WTC11 (cell line): ENCODE measurements around the gene STARD10.

ENCODE experiments used
- ATF1 ChIP-seq: sonication (generic); formaldehyde crosslinking; IDR thresholded peaks from 2 replicates; pipeline ENCODE4 v1.8.1; 2023; ENCODE audit warnings: mild to moderate bottlenecking, moderate library complexity, missing genetic modification reagents
- FOXP1 ChIP-seq: sonication (generic); formaldehyde crosslinking; IDR thresholded peaks from 2 replicates; pipeline ENCODE4 v1.8.0; 2022; ENCODE audit warnings: missing genetic modification reagents, mild to moderate bottlenecking, moderate library complexity, borderline replicate concordance
- MXD4 ChIP-seq: fragments of 250-450 bp; sonication (Bioruptor Pico); IDR thresholded peaks from 2 replicates; pipeline ENCODE4 v1.8.0; 2021; ENCODE audit warnings: mild to moderate bottlenecking, moderate library complexity, borderline replicate concordance
- NR3C1 ChIP-seq: sonication (generic); formaldehyde crosslinking; conservative IDR thresholded peaks from 2 replicates; pipeline ENCODE4 v1.8.1; 2023; ENCODE audit warnings: low read depth, mild to moderate bottlenecking, missing genetic modification reagents
- ZNF317 ChIP-seq: sonication (generic); formaldehyde crosslinking; IDR thresholded peaks from 2 replicates; pipeline ENCODE4 v1.8.1; 2023; ENCODE audit warnings: low read depth, mild to moderate bottlenecking, moderate library complexity, missing genetic modification reagents, borderline replicate concordance
- TF ChIP-seq, protein P1 (sequence below): fragments of 200-600 bp; IDR thresholded peaks from 2 replicates; pipeline ENCODE4 v1.8.0; 2022; ENCODE audit warnings: antibody characterized with exemption
- TF ChIP-seq, protein P2 (sequence below): sonication (generic); formaldehyde crosslinking; IDR thresholded peaks from 2 replicates; pipeline ENCODE4 v1.8.0; 2022; ENCODE audit warnings: mild to moderate bottlenecking, missing genetic modification reagents
- TF ChIP-seq, protein P3 (sequence below): sonication (generic); formaldehyde crosslinking; IDR thresholded peaks from 2 replicates; pipeline ENCODE4 v1.8.1; 2022; ENCODE audit warnings: missing genetic modification reagents, borderline replicate concordance

DNA sequence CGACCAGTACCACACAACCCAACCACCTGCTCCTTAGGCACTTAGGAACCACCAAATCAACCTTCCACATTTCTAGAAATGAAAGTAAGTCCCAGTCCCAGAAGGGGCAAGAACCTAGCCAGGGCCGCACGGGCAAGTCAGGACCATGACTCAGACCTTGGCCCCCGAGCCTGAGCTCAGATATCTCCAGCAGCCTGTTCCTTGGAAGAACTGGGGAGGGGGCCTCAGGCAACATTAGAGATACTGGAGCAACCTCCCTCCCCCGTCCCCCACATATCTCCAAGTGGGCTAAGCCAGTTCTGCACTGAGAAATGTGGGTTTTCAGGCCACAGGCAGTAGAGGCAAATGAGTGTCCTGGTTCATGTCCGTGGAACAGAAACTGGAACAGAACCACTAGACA lies 49.4 kb downstream of the STARD10 start:
- TF ChIP-seq, protein P1, sequence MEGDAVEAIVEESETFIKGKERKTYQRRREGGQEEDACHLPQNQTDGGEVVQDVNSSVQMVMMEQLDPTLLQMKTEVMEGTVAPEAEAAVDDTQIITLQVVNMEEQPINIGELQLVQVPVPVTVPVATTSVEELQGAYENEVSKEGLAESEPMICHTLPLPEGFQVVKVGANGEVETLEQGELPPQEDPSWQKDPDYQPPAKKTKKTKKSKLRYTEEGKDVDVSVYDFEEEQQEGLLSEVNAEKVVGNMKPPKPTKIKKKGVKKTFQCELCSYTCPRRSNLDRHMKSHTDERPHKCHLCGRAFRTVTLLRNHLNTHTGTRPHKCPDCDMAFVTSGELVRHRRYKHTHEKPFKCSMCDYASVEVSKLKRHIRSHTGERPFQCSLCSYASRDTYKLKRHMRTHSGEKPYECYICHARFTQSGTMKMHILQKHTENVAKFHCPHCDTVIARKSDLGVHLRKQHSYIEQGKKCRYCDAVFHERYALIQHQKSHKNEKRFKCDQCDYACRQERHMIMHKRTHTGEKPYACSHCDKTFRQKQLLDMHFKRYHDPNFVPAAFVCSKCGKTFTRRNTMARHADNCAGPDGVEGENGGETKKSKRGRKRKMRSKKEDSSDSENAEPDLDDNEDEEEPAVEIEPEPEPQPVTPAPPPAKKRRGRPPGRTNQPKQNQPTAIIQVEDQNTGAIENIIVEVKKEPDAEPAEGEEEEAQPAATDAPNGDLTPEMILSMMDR = no peak
- TF ChIP-seq NR3C1 (CRISPR knock-in tag) = no peak
- TF ChIP-seq, protein P2, sequence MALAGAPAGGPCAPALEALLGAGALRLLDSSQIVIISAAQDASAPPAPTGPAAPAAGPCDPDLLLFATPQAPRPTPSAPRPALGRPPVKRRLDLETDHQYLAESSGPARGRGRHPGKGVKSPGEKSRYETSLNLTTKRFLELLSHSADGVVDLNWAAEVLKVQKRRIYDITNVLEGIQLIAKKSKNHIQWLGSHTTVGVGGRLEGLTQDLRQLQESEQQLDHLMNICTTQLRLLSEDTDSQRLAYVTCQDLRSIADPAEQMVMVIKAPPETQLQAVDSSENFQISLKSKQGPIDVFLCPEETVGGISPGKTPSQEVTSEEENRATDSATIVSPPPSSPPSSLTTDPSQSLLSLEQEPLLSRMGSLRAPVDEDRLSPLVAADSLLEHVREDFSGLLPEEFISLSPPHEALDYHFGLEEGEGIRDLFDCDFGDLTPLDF (CRISPR knock-in tag) = no peak
- TF ChIP-seq FOXP1 (CRISPR knock-in tag) = no peak
- no peak for TF ChIP-seq ZNF317 (CRISPR knock-in tag)
- no peak for TF ChIP-seq MXD4 (CRISPR knock-in tag)
- TF ChIP-seq, protein P3, sequence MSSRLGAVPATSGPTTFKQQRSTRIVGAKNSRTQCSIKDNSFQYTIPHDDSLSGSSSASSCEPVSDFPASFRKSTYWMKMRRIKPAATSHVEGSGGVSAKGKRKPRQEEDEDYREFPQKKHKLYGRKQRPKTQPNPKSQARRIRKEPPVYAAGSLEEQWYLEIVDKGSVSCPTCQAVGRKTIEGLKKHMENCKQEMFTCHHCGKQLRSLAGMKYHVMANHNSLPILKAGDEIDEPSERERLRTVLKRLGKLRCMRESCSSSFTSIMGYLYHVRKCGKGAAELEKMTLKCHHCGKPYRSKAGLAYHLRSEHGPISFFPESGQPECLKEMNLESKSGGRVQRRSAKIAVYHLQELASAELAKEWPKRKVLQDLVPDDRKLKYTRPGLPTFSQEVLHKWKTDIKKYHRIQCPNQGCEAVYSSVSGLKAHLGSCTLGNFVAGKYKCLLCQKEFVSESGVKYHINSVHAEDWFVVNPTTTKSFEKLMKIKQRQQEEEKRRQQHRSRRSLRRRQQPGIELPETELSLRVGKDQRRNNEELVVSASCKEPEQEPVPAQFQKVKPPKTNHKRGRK = no peak
- no peak for TF ChIP-seq ATF1
